Measurements from ENCODE around the gene NLGN1. TPM values are rescaled to one million over a fixed set of nuclear protein-coding genes. Genes with fewer than 3 reads are reported as not detected.

NLGN1 gene
- total RNA-seq, 2 donors from 2014 or later, result 0.67 to 1.3 TPM

GRCh38 chr3:173676094-173676493, 278.6 kb downstream of the NLGN1 start:
- Histone ChIP-seq H3K4me1 (no peaks in the 10 kb centered on the region), H3K9ac (ENCODE audit: low read depth in 2 of 2, low read length in 2 of 2) (no peak overlapping the region), H3K27me3 (no peaks in the 10 kb centered on the region), H3K4me3 (no peak overlapping the region), H3K27ac (no peak overlapping the region), H3K9me3 (no peaks in the 10 kb centered on the region), H3K36me3 (no peaks in the 10 kb centered on the region)
- TF ChIP-seq, protein P1, sequence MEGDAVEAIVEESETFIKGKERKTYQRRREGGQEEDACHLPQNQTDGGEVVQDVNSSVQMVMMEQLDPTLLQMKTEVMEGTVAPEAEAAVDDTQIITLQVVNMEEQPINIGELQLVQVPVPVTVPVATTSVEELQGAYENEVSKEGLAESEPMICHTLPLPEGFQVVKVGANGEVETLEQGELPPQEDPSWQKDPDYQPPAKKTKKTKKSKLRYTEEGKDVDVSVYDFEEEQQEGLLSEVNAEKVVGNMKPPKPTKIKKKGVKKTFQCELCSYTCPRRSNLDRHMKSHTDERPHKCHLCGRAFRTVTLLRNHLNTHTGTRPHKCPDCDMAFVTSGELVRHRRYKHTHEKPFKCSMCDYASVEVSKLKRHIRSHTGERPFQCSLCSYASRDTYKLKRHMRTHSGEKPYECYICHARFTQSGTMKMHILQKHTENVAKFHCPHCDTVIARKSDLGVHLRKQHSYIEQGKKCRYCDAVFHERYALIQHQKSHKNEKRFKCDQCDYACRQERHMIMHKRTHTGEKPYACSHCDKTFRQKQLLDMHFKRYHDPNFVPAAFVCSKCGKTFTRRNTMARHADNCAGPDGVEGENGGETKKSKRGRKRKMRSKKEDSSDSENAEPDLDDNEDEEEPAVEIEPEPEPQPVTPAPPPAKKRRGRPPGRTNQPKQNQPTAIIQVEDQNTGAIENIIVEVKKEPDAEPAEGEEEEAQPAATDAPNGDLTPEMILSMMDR (IDR thresholded peaks at IDR 0.05), result no peak
- no peak for DNase-seq
- intact Hi-C loops (cut with DNase I), result no loop called here

DNA sequence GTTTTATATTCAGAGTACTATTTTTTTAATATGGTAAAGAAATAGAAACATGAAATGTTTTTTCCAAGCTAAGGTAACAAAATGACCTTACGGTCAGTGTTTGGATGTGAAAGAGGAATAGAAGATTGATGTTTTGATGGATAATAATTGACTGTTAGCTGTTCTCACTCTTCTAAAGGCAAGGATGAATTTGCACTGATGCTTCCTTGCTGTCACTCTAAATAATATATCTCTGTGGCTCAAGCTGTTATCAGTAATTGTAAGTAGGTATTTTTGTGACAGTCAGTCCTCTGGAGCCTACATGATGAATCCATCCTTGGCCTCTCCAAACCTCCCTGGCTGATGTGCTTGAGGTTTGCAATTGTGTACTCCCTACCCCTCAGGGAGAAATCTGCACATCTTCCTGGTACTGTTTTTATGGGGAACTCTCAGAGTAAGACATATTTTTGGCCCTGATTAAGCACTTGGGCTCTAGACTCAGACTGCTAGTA, 283.7 kb downstream of the NLGN1 start:
- TF ChIP-seq, protein P1 (IDR thresholded peaks at IDR 0.05), result no peak
- Histone ChIP-seq H3K27me3 (no peaks in the 10 kb centered on the region), H3K4me1 (no peaks in the 10 kb centered on the region), H3K27ac (no peak overlapping the region), H3K9ac (ENCODE audit: low read depth in 2 of 2, low read length in 2 of 2) (no peak overlapping the region), H3K4me3 (no peak overlapping the region), H3K9me3 (no peaks in the 10 kb centered on the region), H3K36me3 (no peaks in the 10 kb centered on the region)
- DNase-seq, result no peak
- intact Hi-C loops (cut with DNase I), result no loop called here

- intact Hi-C loops (cut with DNase I), result no loop called here
- Histone ChIP-seq H3K27me3 (no peaks in the 10 kb centered on the region), H3K36me3 (no peaks in the 10 kb centered on the region), H3K9ac (ENCODE audit: low read depth in 2 of 2, low read length in 2 of 2) (no peak overlapping the region), H3K9me3 (no peaks in the 10 kb centered on the region), H3K4me3 (no peak overlapping the region), H3K4me1 (no peaks in the 10 kb centered on the region), H3K27ac (no peak overlapping the region)
- TF ChIP-seq, protein P1 (IDR thresholded peaks at IDR 0.05), result no peak
- DNase-seq, result no peak
Observed at GRCh38 chr3:173685456-173685855, 287.9 kb downstream of the NLGN1 start.

DNA sequence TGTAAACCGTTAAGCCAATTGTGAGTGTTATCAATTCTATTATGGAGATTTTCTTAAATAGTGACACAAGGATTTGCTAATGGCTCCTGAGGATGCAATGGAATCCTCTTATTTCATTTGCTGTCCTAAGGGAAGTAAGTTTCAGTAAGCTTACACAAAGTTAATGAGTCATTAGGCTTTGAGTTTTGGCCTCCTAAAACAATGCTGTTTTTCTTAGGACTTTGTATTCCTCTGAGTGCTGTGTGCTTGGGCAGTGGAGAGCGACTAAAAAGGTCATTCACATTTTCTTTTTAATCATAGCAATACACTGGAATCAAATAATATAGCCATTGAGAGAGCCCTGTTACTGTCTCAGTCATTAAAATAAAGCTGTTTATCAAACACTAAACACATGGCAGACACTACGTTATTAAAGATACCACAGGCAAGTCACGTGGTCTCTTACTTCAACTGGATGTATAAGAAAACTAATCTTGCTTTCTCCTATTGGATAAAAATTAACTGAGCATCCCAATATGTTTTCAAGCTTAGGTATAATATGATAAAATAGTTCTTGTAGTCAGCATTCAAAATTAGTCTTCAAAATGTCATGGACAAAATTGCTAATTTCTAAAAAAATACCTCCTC, 290.8 kb downstream of the NLGN1 start:
- Histone ChIP-seq H3K4me1 (no peaks in the 10 kb centered on the region), H3K36me3 (no peaks in the 10 kb centered on the region), H3K27ac (no peak overlapping the region), H3K9ac (ENCODE audit: low read depth in 2 of 2, low read length in 2 of 2) (no peak overlapping the region), H3K9me3 (no peaks in the 10 kb centered on the region), H3K27me3 (no peaks in the 10 kb centered on the region), H3K4me3 (no peak overlapping the region)
- DNase-seq, result no peak
- TF ChIP-seq, protein P1 (IDR thresholded peaks at IDR 0.05), result no peak
- intact Hi-C loops (cut with DNase I), result no loop called here

GRCh38 chr3:173690542-173691180, 293.1 kb downstream of the NLGN1 start:
- Histone ChIP-seq H3K27me3 (no peaks in the 10 kb centered on the region), H3K36me3 (no peaks in the 10 kb centered on the region), H3K27ac (no peak overlapping the region), H3K4me3 (no peak overlapping the region), H3K9ac (ENCODE audit: low read depth in 2 of 2, low read length in 2 of 2) (no peak overlapping the region), H3K9me3 (no peaks in the 10 kb centered on the region), H3K4me1 (no peaks in the 10 kb centered on the region)
- TF ChIP-seq, protein P1 (IDR thresholded peaks at IDR 0.05), result no peak
- no peak for DNase-seq
- intact Hi-C loops (cut with DNase I), result no loop called here
